Thyroid gland (tissue), 4 donors: ENCODE results near the gene ATP4A.

Source experiments
- CTCF ChIP-seq, 6 experiments: fragments of 200-600 bp in 3 of 6; fragments of 450-650 bp in 3 of 6; sonication (generic) in 3 of 6; IDR thresholded peaks; one replicate each; pipeline ENCODE4 v1.5.1; 2016 to 2019; ENCODE audit warnings: antibody characterized with exemption in 6 of 6, mild to moderate bottlenecking in 2 of 6, inconsistent platforms in 1 of 6, moderate library complexity in 1 of 6
- POLR2A ChIP-seq, 2 donors: fragments of 450-650 bp; IDR thresholded peaks; one replicate each; pipeline ENCODE4 v1.6.1; 2017; ENCODE audit warnings: antibody characterized with exemption in 2 of 2, mild to moderate bottlenecking in 2 of 2, moderate library complexity in 1 of 2

- no peak for TF ChIP-seq CTCF (IDR thresholded peaks at IDR 0.05)
- no peak for TF ChIP-seq POLR2A (IDR thresholded peaks at IDR 0.05)
These were observed 28.5 kb downstream of the ATP4A start for GRCh38 chr19:35534803-35535480.
